ENCODE results near the gene FOLR3.
"Not testable (repeated sequence)": the region's sequence is repeated elsewhere in the genome, so short reads cannot be mapped to it uniquely, and the experiment has no call there.

Gene FOLR3

GRCh38 chr11:72124046-72124445, 11.5 kb upstream of the FOLR3 start:
- no peak for DNase-seq

DNA sequence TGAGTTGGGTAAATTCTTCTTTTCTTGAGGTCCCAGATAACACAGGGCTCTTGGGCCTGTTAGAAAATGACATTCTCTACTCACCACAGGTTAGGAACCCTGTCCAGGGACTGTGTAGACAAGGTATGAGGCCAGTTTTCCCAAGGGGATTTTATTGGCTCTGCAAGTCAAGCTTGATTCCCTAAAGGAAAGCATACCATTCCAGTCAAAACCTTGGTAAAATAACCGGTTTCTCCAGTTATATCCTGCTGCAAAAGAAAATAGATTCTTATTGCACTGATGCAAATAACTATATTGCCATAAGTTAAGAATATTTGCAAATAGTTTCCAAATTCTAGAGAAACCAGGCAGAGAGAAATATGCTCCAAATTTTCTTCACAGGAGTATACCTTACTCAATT, 9.6 kb upstream of the FOLR3 start:
- no peak for DNase-seq

DNA sequence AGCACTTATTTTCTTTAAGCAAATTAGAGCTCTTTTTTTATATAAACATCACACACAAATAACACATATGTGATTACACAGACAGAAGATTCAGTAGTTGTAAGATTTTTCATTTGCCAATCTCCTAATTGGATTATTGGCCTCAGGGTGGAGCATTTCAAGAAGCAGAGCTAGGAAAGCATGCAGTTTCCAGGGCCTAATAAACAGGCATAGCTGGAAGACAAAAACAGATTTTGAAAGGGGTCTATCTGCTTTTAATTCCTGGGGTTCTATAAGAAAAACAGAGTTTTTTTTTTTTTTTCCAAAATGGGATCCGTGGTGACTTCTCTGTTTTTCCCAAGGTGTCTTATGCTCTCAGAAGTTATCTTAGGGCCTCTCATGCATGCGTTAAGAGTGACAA, 7.6 kb upstream of the FOLR3 start:
- no peak for DNase-seq

DNA sequence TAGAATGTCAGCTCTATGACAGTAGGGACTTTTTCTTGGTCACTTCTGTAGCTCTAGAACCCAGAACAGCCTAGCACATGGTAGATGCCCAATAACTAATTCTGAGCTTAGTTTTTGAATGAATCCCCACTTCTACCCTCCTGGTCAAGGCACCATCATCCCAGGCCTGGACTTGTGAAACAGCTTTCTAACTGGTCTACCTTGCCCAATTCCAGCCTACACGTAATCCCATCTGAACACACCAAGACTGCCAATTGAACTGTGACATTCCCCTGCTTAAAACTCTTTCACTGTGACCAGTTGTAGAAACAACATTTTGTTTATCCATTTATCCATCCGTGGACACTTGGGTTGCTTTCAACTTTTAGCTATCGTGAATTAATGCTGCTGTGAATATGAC, 6.1 kb upstream of the FOLR3 start:
- no peak for DNase-seq

- DNase-seq, result no peak
These were observed 2.9 kb upstream of the FOLR3 start for GRCh38 chr11:72132646-72133045.

DNA sequence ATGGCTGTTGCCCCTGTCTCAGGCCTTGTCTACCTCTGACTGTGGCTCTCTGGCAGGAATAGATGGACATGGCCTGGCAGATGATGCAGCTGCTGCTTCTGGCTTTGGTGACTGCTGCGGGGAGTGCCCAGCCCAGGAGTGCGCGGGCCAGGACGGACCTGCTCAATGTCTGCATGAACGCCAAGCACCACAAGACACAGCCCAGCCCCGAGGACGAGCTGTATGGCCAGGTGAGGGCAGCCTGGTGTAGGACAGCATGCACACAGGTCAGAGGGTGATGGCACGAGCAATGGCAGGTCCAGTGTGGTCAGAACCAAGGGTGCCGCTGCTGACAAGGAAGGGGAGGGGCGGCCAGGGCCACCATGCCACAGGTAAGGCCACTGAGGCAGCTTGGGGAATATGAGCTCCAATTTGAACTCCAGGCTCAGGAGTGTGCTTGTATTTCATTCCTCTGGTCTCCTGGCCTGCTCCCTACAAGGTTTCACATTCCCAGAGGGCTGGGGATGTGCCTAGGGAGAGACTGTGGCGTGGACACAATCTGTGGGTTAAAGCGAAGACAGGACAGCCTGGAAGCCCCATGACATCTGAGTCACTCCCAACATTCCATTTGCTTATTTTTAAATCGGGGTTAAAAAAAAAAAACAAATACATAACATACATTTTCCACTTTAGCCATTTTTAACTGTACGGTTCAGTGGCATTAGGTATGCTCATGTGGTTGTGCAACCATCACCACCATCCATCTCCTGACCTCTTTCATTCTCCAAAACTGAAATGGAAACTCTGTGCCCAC, 562 bp downstream of the FOLR3 start:
- DNase-seq, result no peak

DNA sequence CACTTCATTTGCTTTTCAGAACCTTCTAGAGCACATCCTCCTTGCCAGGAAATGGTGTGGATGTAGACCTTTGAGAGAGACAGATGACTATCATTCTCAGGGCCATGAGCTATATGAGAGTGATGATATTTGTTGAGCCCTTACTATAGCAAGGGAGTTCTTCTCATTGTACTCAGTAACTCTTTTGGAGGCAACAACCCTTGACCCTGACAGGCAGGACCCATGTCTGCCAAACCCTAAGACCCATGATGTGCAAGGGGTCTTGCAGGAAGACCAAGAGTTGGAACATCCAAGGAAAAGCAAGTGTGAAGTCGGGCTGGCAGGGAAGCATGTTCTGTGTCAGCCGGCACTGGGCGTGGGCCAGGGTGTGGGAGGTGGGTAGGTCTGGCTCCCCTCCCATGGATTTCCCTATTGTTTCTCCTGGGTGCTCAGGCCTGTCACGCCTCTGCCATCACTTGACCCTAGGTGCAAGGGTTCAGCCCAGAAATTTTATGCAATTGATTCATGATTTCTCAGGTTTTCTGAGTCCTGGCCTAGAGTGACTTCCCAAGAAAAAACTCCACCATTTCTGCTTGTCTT, 1.2 kb downstream of the FOLR3 start:
- no peak for DNase-seq

DNA sequence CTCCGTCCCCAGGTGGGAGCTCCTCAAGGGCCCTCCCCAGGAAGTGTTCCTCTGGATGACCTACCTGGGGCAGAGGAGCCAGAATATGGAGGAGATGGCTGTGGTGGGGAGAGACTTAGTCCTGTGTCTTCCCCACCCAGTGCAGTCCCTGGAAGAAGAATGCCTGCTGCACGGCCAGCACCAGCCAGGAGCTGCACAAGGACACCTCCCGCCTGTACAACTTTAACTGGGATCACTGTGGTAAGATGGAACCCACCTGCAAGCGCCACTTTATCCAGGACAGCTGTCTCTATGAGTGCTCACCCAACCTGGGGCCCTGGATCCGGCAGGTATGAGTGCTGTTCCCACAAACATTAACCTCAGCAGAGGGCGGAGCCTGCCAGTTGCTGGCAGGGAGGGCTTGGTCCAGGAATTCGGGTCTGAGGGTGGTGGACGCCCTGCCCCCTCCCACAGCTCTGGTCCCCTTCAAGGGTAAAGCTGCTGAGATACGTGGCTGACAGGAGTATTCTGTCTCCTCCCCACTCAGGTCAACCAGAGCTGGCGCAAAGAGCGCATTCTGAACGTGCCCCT, 3.4 kb downstream of the FOLR3 start:
- no peak for DNase-seq

DNA sequence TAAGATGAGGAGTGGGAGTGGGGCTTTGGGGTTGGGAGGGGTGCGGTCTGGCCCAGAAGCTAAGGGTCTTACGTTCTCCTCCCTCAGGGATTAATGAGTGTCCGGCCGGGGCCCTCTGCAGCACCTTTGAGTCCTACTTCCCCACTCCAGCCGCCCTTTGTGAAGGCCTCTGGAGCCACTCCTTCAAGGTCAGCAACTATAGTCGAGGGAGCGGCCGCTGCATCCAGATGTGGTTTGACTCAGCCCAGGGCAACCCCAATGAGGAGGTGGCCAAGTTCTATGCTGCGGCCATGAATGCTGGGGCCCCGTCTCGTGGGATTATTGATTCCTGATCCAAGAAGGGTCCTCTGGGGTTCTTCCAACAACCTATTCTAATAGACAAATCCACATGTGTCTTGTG, 4.0 kb downstream of the FOLR3 start:
- no peak for DNase-seq

GRCh38 chr11:72140661-72141060, 5.1 kb downstream of the FOLR3 start:
- DNase-seq, result no peak

DNA sequence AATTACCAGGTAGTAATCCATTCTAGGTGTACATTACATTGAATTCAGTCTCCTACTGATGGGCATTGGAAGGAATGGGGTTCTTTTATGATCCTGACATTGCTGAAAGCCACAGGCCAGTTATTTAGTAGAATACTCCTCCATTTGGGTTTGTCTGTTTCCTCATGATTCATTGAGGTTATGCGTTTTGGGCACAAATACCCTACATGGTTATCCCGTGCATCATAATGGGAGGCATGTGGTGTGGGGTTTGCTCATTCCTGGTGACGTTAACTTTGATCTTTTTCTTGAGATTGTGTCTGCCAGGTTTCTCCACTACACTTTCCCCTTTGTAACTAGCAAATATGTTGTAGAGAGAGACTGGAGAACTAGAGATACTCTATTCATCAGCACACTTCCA, 5.5 kb downstream of the FOLR3 start:
- no peak for DNase-seq

GRCh38 chr11:72142086-72142485, 6.6 kb downstream of the FOLR3 start:
- not testable (repeated sequence) for DNase-seq

DNA sequence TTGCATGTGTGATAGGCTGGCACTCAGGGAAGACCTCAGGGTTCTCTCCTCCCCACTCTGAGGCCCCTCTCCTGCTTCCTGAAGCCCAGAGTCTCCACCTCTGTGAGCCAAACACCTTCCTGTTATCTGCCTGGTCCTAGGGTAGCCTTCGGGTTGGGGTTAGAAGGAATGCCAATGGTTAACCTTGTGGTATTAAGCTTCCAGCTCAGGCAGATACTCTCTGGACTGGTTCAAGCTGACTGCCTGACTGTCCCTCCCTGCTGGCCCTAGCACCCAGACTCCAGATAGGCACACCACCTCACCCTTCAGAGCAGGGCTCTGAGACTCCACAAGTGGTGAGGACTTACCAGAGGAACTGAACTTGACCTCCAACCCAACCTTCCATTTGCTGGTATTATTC, 7.0 kb downstream of the FOLR3 start:
- not testable (repeated sequence) for DNase-seq

GRCh38 chr11:72144807-72145565, 9.5 kb downstream of the FOLR3 start:
- DNase-seq, result no peak

DNA sequence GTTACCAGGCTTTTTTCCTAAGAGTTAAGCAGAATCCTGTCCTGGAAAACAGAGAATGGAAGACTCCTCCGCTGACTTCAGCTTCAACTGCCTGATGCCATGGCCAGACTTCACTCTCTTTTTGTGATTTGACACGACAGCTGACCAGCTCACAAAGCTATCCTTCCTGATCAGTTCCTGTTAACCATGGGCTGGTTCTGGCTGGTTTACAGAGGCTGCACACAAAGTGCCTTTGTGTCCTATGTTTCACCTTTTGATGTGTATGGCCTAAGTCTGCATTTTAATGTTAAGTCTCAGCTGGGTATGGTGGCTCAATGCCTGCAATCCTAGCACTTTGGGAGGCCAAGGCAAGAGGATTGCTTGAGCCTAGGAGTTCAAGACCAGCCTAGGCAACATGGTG, 11.1 kb downstream of the FOLR3 start:
- no peak for DNase-seq

DNA sequence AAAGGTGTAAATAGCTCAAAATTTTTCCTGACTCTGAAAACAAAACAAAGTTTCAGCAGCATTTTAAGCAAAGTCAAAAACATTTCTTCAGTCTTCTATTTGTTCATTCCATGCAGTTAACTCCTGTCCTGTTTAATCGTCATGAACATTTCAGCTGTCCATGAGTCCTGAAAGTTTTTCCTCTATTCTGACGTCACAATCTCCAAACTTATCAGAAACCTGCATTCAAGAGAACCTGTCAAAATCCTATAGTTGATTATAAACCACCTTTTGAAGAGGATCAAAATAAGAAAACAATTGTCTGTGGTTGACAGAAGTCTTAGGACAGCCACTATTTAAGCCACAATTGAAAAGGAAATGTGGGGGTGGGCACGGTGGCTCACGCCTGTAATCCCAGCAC, 15.4 kb downstream of the FOLR3 start:
- DNase-seq, result no peak

DNA sequence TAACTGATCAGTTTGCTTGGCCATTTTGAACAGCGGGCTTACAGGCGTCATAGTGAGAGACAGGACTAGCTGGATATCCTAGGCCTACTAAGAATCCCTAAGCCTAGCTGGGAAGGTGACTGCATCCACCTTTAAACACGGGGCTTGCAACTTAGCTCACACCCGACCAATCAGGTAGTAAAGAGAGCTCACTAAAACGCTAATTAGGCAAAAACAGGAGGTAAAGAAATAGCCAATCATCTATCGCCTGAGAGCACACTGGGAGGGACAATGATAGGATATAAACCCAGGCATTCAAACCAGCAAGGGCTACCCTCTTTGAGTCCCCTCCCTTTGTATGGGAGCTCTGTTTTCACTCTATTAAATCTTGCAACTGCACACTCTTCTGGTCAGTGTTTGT, 18.3 kb downstream of the FOLR3 start:
- DNase-seq, result not testable (repeated sequence)

DNA sequence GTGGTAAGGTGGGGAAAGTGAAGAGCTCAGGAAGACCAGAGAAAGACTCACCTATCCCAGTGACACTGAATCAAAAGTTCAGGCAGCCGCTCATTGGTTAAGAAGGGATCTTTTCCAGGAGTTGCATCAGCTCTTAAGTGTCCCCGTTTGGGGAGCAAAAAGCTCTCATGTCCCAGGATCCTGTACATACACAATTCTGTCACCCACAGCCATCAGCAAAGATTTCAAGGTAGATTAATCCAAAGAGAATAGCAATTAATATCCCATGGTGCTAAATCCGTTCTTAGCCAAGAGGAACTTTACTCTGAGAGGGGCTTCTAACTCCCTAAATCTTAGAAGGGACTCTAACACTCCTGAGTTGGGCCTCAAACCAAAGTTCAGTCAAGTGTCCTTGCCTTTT, 19.3 kb downstream of the FOLR3 start:
- DNase-seq, result no peak

DNA sequence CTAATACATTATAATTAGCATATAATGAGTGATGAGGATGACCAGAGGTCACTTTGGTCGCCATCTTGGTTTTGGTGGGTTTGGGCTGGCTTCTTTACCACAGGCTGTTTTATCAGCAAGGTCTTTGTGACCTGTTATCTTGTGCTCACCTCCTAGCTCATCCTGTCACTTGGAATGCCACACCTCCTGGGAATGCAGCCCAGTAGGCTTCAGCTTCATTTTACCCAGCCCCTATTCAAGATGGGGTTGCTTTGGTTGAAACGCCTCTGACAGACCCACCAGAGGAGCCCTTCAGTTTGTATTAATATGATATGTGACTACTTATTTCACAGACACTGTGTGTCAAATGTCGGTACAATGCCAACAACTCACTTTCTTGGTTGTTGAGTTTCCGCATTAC, 20.2 kb downstream of the FOLR3 start:
- no peak for DNase-seq

DNA sequence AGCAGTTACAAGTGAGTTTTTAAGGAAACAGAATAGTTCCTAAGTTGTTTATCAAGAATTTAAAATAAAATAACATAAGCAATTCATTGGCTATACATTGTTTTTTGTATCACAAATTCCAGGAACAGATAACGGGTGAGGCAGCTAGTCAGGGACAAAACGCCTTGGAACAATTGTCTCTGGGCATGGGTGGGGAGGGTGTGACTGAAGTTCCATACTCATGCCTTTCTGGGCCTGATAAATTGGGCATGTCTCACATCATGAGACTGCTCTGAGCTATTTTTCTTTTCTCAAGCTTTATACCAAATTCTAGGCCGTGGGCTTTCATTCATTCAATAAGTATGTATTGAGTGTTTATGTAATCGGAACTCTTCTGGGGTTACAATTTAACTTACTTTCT, 21.6 kb downstream of the FOLR3 start:
- no peak for DNase-seq

GRCh38 chr11:72160319-72160718, 24.8 kb downstream of the FOLR3 start:
- no peak for DNase-seq

GRCh38 chr11:72162891-72163492, 27.5 kb downstream of the FOLR3 start:
- DNase-seq, result no peak

DNA sequence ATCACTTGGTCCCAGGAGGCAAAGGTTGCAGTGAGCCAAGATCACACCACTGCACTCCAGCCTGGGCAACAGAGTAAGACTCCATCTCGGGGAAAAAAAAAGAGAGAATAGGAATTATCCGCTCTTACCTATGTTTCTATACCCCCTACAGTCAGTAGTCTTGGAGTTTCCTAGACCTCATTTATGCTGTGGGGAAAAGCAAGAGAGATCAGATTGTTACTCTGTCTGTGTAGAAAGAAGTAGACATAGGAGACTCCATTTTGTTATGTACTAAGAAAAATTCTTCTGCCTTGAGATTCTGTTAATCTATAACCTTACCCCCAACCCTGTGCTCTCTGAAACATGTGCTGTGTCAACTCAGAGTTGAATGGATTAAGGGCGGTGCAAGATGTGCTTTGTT, 28.7 kb downstream of the FOLR3 start:
- DNase-seq, result not testable (repeated sequence)

Data from effector CD4-positive, alpha-beta T cell (primary cell).